Activated CD8-positive, alpha-beta memory T cell treated with anti-CD3 and anti-CD28 coated beads for 24 hours (primary cell): ENCODE measurements around the gene FOXK1.

Experiments
- DNase-seq: peaks from one replicate; pipeline ENCODE4 v3.0.0-alpha.2; 2020

Gene FOXK1

GRCh38 chr7:4724648-4725013 lies 42.5 kb downstream of the FOXK1 start:
- DNase-seq, result no peak

GRCh38 chr7:4725014-4725849 lies 43.1 kb downstream of the FOXK1 start:
- peak; percentile 80 for DNase-seq

GRCh38 chr7:4725850-4726450 lies 43.9 kb downstream of the FOXK1 start:
- DNase-seq, result no peak

GRCh38 chr7:4726566-4726965 lies 44.5 kb downstream of the FOXK1 start:
- DNase-seq, result no peak

GRCh38 chr7:4727914-4728705 lies 46.0 kb downstream of the FOXK1 start:
- DNase-seq, result no peak

- DNase-seq, result no peak
Measured at GRCh38 chr7:4729266-4729665, 47.2 kb downstream of the FOXK1 start.

GRCh38 chr7:4730276-4730675 lies 48.2 kb downstream of the FOXK1 start:
- no peak for DNase-seq

- no peak for DNase-seq
Measured at GRCh38 chr7:4730971-4731370, 48.9 kb downstream of the FOXK1 start.

- no peak for DNase-seq
Measured at GRCh38 chr7:4731803-4732202, 49.7 kb downstream of the FOXK1 start.

- DNase-seq, result peak; percentile 65
Measured at GRCh38 chr7:4733936-4734528, 51.9 kb downstream of the FOXK1 start.

GRCh38 chr7:4734587-4735345 lies 52.7 kb downstream of the FOXK1 start:
- no peak for DNase-seq

GRCh38 chr7:4737300-4737699 lies 55.2 kb downstream of the FOXK1 start:
- DNase-seq, result no peak

GRCh38 chr7:4738711-4739527 lies 56.8 kb downstream of the FOXK1 start:
- DNase-seq, result peak; percentile 71

GRCh38 chr7:4739528-4739992 lies 57.5 kb downstream of the FOXK1 start:
- peak; percentile 66 for DNase-seq

GRCh38 chr7:4740796-4741195 lies 58.7 kb downstream of the FOXK1 start:
- DNase-seq, result no peak

- DNase-seq, result no peak
Measured at GRCh38 chr7:4742051-4742573, 60.0 kb downstream of the FOXK1 start.

GRCh38 chr7:4742852-4743251 lies 60.8 kb downstream of the FOXK1 start:
- no peak for DNase-seq

GRCh38 chr7:4744391-4745264 lies 62.5 kb downstream of the FOXK1 start:
- DNase-seq, result peak; percentile 85

GRCh38 chr7:4745265-4745919 lies 63.3 kb downstream of the FOXK1 start:
- DNase-seq, result no peak
